Mucosa of stomach (tissue), 1 donor: ENCODE results near the gene BCDIN3D.

ENCODE experiments used
- H3K27me3 ChIP-seq: one replicate; pipeline ENCODE4 v1.7.0; 2013; ENCODE audit warnings: mild to moderate bottlenecking, low read length; ENCODE audit not compliant: control insufficient read depth, insufficient read depth
- H3K36me3 ChIP-seq: one replicate; pipeline ENCODE4 v1.7.0; 2013; ENCODE audit warnings: low read length; ENCODE audit not compliant: control insufficient read depth, insufficient read depth
- H3K4me1 ChIP-seq: one replicate; pipeline ENCODE4 v1.7.0; 2013; ENCODE audit warnings: mild to moderate bottlenecking, low read length; ENCODE audit not compliant: control insufficient read depth, insufficient read depth
- H3K4me3 ChIP-seq: one replicate; pipeline ENCODE4 v1.7.0; 2013; ENCODE audit warnings: low read length
- H3K9ac ChIP-seq: one replicate; pipeline ENCODE4 v1.7.0; 2013; ENCODE audit warnings: mild to moderate bottlenecking, low read length, moderate library complexity
- H3K9me3 ChIP-seq: one replicate; pipeline ENCODE4 v1.7.0; 2013; ENCODE audit warnings: mild to moderate bottlenecking, low read length, moderate library complexity; ENCODE audit not compliant: control insufficient read depth
- donor health status: Pancreatic carcinoma.

The BCDIN3D gene

DNA sequence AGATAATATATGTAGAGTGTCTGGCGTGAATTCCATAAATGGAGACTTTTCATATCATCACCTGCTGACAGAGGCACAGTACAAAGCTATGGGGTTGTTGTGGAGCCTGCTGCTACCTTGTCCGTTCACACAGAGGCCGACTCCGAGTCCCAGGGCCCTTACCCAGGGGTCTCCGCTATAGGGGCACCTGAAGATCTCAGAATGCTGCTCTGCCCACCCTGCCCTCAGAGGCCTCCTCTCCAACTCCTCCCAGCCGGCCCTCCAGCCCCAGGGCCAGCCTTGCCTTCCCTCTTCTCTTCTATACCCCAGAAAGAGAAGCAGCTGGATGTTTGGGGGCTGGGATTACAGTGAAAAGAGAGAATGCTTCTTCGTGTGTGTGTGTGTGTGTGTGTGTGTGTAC is 36.0 kb downstream of the BCDIN3D start:
- H3K36me3 ChIP-seq = no peaks in the 10 kb centered on the region
- no peaks in the 10 kb centered on the region for H3K27me3 ChIP-seq
- H3K9ac ChIP-seq = no peak overlapping the region
- H3K4me3 ChIP-seq = no peak overlapping the region
- peaks cover 8% of the 10 kb centered on the region for H3K4me1 ChIP-seq
- no peaks in the 10 kb centered on the region for H3K9me3 ChIP-seq

DNA sequence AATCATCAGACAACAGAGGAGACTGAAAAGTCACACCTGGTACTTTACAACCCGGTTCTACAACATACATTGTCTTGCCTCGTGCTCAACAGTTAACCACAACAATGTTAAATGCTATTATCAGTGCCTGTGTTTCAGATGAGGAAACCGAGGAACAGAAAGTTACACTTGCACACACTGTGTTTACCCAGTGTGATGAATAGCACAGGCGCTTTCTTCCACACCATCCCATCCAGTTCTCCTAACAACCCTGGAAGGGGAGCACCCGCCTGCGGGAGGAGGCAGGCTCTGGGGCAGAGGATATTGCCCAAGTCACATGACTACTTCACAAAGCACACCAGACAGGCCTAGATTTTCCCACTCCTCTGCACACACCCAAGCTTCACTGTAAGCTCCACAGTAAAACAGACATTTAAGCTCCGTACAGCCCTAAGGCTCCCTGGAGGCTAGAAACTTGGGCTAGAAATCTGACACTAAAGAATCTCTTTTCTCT is 36.5 kb downstream of the BCDIN3D start:
- Histone ChIP-seq H3K9ac (no peak overlapping the region), H3K36me3 (no peaks in the 10 kb centered on the region), H3K9me3 (no peaks in the 10 kb centered on the region), H3K4me1 (peaks cover 8% of the 10 kb centered on the region), H3K4me3 (no peak overlapping the region), H3K27me3 (no peaks in the 10 kb centered on the region)

- Histone ChIP-seq H3K4me3 (no peak overlapping the region), H3K36me3 (no peaks in the 10 kb centered on the region), H3K9ac (no peak overlapping the region), H3K27me3 (no peaks in the 10 kb centered on the region), H3K4me1 (peaks cover 8% of the 10 kb centered on the region), H3K9me3 (no peaks in the 10 kb centered on the region)
Measured at GRCh38 chr12:49805409-49805808, 37.5 kb downstream of the BCDIN3D start.

DNA sequence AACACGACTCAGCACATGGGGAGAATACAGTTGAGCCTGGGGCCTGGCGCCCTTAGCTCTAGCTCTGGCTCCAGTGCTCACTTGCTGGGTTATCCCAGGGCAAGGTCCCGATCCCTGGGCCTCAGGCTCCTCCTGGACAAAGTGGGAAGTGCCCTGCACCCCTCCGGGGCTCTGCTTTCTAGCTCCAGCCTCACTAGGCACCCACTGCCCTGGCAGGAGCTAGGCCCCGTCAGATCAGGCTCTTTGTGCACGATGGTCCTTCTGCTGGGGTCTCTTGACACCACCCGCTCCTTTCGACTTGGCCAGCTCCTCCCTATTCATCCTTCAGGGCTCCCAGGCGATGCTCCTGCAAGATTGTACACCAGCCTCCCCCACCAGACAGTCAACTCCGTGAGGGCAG is 38.1 kb downstream of the BCDIN3D start:
- no peaks in the 10 kb centered on the region for H3K36me3 ChIP-seq
- H3K9ac ChIP-seq = no peak overlapping the region
- peaks cover 8% of the 10 kb centered on the region for H3K4me1 ChIP-seq
- H3K4me3 ChIP-seq = no peak overlapping the region
- H3K27me3 ChIP-seq = no peaks in the 10 kb centered on the region
- H3K9me3 ChIP-seq = no peaks in the 10 kb centered on the region

- Histone ChIP-seq H3K9me3 (no peaks in the 10 kb centered on the region), H3K4me1 (peaks cover 1% of the 10 kb centered on the region), H3K36me3 (no peaks in the 10 kb centered on the region), H3K9ac (no peak overlapping the region), H3K27me3 (no peaks in the 10 kb centered on the region), H3K4me3 (no peak overlapping the region)
Measured at GRCh38 chr12:49803693-49804450, 39.0 kb downstream of the BCDIN3D start.

DNA sequence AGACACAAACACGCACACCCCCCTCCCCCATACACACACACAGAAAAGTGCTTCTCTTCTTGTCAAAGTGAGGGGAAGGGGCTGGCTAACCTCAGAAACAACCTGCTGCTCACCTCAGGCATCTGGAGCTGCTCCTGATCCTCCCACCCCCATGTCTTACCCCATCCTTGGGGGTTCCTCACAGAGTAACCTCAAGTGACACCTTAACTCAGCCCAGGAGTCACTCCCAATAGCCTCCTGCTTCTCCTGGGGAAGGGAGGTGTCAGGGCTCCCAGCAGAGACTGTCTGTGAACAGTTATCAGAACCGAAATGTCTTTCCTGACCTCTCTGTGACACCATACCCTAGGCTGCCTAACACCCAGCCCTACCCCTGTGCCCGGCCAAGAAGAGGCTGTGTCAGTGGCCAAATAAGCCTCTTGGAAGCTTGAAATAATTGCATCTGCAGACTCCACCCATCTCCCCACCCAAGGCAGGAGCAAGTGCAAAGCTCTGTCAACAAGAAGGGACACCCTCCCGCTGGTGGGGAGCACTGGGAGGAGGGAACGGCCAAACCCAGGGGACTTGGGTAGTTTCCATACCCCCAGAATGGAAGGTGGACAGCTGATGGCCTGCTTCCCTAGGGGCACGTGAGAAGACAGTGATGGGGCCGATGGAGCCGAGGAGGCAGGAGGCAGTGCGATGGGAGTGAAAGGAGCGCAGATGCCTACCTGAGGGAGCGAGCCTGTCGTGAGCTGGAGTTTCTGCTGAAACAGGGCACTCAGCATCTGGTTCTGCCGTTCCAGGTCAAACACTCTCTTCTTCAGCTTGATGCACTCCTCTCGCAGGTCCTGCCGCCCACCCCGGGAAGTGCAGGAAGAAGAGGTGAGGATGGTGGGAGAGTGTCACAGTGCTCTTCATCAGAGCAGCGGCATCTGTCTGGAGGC is 41.5 kb downstream of the BCDIN3D start:
- Histone ChIP-seq H3K9me3 (no peaks in the 10 kb centered on the region), H3K4me1 (no peaks in the 10 kb centered on the region), H3K27me3 (no peaks in the 10 kb centered on the region), H3K36me3 (no peaks in the 10 kb centered on the region), H3K4me3 (no peak overlapping the region), H3K9ac (no peak overlapping the region)

GRCh38 chr12:49800421-49801140 is 42.3 kb downstream of the BCDIN3D start:
- Histone ChIP-seq H3K4me1 (no peaks in the 10 kb centered on the region), H3K36me3 (no peaks in the 10 kb centered on the region), H3K27me3 (no peaks in the 10 kb centered on the region), H3K4me3 (no peak overlapping the region), H3K9ac (no peak overlapping the region), H3K9me3 (no peaks in the 10 kb centered on the region)

DNA sequence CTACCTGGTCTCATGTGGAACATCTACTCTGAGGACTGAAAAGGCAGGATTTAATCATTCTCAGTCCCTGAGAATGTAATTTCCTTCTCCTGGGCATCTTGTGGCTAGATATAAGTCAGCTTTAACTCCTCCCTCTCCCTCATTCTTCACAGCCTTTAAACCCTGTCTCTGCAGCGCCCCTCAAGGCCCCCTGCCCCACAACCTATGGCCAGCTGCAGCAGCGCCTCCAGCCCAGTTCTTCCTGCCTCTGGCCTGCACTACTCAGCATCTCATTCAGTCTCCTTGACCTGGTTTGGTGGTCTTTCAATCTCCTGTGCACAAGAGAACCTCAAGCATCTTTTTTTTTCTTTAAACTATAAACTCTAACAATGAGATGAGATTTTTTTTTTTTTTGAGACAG is 44.0 kb downstream of the BCDIN3D start:
- Histone ChIP-seq H3K9me3 (no peaks in the 10 kb centered on the region), H3K27me3 (no peaks in the 10 kb centered on the region), H3K4me3 (no peak overlapping the region), H3K9ac (no peak overlapping the region), H3K36me3 (no peaks in the 10 kb centered on the region), H3K4me1 (no peaks in the 10 kb centered on the region)

- no peak overlapping the region for H3K4me3 ChIP-seq
- H3K9ac ChIP-seq = no peak overlapping the region
- H3K27me3 ChIP-seq = no peaks in the 10 kb centered on the region
- H3K9me3 ChIP-seq = no peaks in the 10 kb centered on the region
- no peaks in the 10 kb centered on the region for H3K36me3 ChIP-seq
- H3K4me1 ChIP-seq = no peaks in the 10 kb centered on the region
Measured at GRCh38 chr12:49798248-49798647, 44.7 kb downstream of the BCDIN3D start.

- no peaks in the 10 kb centered on the region for H3K36me3 ChIP-seq
- H3K9me3 ChIP-seq = no peaks in the 10 kb centered on the region
- no peak overlapping the region for H3K4me3 ChIP-seq
- no peaks in the 10 kb centered on the region for H3K27me3 ChIP-seq
- H3K9ac ChIP-seq = no peak overlapping the region
- H3K4me1 ChIP-seq = no peaks in the 10 kb centered on the region
Measured at GRCh38 chr12:49797449-49797776, 45.5 kb downstream of the BCDIN3D start.

DNA sequence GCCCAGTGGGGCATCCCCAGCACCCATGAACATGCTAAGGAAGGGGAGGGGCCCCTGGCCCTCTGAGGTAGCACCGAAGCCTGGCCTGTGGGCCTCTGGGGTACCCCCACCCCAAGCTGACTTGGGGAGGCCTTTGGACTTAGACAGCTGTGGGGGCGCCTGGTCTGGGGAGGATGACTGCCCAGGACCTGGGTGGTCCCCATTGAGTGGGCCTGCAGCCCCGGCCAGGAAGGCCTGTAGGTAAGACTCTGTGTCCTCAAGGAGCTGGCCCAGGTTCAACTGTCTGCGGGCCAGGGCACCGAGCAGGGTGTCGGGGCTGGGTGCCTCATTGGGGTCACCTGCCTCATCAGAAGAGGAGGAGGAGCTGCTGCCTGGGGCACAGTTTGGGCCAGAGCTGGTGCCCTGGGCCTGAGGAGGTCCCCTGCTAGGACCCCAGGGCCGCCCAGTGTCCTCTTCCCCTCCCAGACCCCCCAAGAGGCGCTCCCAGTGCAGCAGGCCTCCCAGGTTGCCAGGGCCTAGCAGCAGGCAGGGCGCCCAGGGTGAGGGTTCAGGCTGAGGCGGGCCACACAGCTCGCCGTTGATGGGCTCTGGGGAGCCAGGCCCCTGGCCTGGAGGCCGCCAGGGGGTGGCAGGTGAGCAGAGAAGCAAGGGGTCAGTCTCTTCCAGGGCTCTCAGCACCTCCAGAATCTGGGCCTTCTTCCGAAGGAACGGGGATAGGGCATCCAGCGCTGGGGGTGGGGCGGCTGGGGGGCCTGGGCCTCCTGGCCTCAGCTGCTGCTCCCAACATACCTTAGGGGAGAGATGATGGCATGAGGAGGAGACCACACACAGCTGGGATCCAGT is 46.1 kb downstream of the BCDIN3D start:
- Histone ChIP-seq H3K9me3 (no peaks in the 10 kb centered on the region), H3K4me3 (no peak overlapping the region), H3K4me1 (no peaks in the 10 kb centered on the region), H3K27me3 (no peaks in the 10 kb centered on the region), H3K9ac (no peak overlapping the region), H3K36me3 (no peaks in the 10 kb centered on the region)
